SKM-1 (cell line): ENCODE results near the gene NBEAL1.
"Not testable (repeated sequence)": the region's sequence is repeated elsewhere in the genome, so short reads cannot be mapped to it uniquely, and the experiment has no call there.

Experiments
- DNase-seq: peaks from one replicate; lab custom pipeline; 2025; ENCODE audit not compliant: unreplicated experiment; lab: John Stamatoyannopoulos, UW

NBEAL1 gene

GRCh38 chr2:203105996-203106395 lies 91.3 kb downstream of the NBEAL1 start:
- no peak for DNase-seq

GRCh38 chr2:203110496-203110895 lies 95.8 kb downstream of the NBEAL1 start:
- not testable (repeated sequence) for DNase-seq

- DNase-seq = no peak
These were observed 97.7 kb downstream of the NBEAL1 start for GRCh38 chr2:203112342-203112741.

- DNase-seq = not testable (repeated sequence)
These were observed 100.6 kb downstream of the NBEAL1 start for GRCh38 chr2:203115201-203115700.

GRCh38 chr2:203122317-203122986 lies 107.8 kb downstream of the NBEAL1 start:
- no peak for DNase-seq

GRCh38 chr2:203126996-203127395 lies 112.3 kb downstream of the NBEAL1 start:
- no peak for DNase-seq

GRCh38 chr2:203135105-203135504 lies 120.4 kb downstream of the NBEAL1 start:
- no peak for DNase-seq

GRCh38 chr2:203143391-203143790 lies 128.7 kb downstream of the NBEAL1 start:
- DNase-seq = no peak

- DNase-seq = no peak
These were observed 134.5 kb downstream of the NBEAL1 start for GRCh38 chr2:203149194-203149593.

GRCh38 chr2:203155406-203155805 lies 140.7 kb downstream of the NBEAL1 start:
- DNase-seq = no peak

GRCh38 chr2:203162722-203163121 lies 148.0 kb downstream of the NBEAL1 start:
- DNase-seq = not testable (repeated sequence)

GRCh38 chr2:203164311-203164935 lies 149.7 kb downstream of the NBEAL1 start:
- no peak for DNase-seq

- DNase-seq = no peak
These were observed 153.1 kb downstream of the NBEAL1 start for GRCh38 chr2:203167751-203168150.

- DNase-seq = no peak
These were observed 155.8 kb downstream of the NBEAL1 start for GRCh38 chr2:203170502-203170901.

- DNase-seq = no peak
These were observed 160.7 kb downstream of the NBEAL1 start for GRCh38 chr2:203175371-203175770.

- DNase-seq = no peak
These were observed 162.7 kb downstream of the NBEAL1 start for GRCh38 chr2:203177361-203177760.

GRCh38 chr2:203185864-203186263 lies 171.2 kb downstream of the NBEAL1 start:
- no peak for DNase-seq

GRCh38 chr2:203190547-203190946 lies 175.9 kb downstream of the NBEAL1 start:
- DNase-seq = not testable (repeated sequence)

GRCh38 chr2:203191026-203191425 lies 176.4 kb downstream of the NBEAL1 start:
- not testable (repeated sequence) for DNase-seq

- no peak for DNase-seq
These were observed 177.3 kb downstream of the NBEAL1 start for GRCh38 chr2:203191961-203192360.

GRCh38 chr2:203195331-203196036 lies 180.8 kb downstream of the NBEAL1 start:
- no peak for DNase-seq

- DNase-seq = no peak
These were observed 186.2 kb downstream of the NBEAL1 start for GRCh38 chr2:203200866-203201265.
